ENCODE measurements around the gene ARHGAP6. TPM values are rescaled to one million over a fixed set of nuclear protein-coding genes. Genes with fewer than 3 reads are reported as not detected.
"Not testable (repeated sequence)": the region's sequence is repeated elsewhere in the genome, so short reads cannot be mapped to it uniquely, and the experiment has no call there.

ARHGAP6 gene
- total RNA-seq, 2 experiments from 2014 or later: not detected

DNA sequence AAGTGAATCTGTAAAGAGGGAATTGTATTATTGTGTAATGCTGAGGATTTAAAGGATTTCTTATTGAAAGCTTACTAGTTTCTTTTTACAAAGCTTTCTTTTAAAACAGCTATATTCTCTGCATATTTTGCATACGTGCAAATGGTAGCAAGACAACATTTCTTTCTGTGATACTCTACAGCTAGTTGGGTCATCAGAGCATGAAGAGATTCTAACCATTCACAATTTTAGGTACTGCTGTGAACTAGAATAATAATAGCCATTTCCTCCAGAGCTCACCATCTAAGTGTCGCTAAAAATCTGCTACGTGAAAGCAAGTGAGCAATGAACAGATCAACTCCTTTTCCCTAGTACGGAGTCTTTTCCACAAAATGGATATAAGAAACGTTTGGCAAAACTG is 37.3 kb downstream of the ARHGAP6 start:
- peaks cover 4% of the 10 kb centered on the region for H3K9me3 Mint-ChIP-seq
- H3K4me3 Mint-ChIP-seq: no peak overlapping the region
- intact Hi-C loops (cut with micrococcal nuclease): no loop called here
- ChIA-PET POLR2A (no interaction called here), CTCF (interaction anchor here (0.6 kb wide), 1 partner anchor 205 kb away, joined by 3 read pairs; no protein-coding TSS in a partner anchor)
- TF ChIP-seq, protein P1, sequence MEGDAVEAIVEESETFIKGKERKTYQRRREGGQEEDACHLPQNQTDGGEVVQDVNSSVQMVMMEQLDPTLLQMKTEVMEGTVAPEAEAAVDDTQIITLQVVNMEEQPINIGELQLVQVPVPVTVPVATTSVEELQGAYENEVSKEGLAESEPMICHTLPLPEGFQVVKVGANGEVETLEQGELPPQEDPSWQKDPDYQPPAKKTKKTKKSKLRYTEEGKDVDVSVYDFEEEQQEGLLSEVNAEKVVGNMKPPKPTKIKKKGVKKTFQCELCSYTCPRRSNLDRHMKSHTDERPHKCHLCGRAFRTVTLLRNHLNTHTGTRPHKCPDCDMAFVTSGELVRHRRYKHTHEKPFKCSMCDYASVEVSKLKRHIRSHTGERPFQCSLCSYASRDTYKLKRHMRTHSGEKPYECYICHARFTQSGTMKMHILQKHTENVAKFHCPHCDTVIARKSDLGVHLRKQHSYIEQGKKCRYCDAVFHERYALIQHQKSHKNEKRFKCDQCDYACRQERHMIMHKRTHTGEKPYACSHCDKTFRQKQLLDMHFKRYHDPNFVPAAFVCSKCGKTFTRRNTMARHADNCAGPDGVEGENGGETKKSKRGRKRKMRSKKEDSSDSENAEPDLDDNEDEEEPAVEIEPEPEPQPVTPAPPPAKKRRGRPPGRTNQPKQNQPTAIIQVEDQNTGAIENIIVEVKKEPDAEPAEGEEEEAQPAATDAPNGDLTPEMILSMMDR (IDR thresholded peaks at IDR 0.05): no peak
- DNase-seq: no peak
- no peak overlapping the region for H3K27ac Mint-ChIP-seq
- H3K36me3 Mint-ChIP-seq (ENCODE audit: low read depth): no peaks in the 10 kb centered on the region
- peaks cover 9% of the 10 kb centered on the region for H3K27me3 Mint-ChIP-seq
- no peak for ATAC-seq
- no peaks in the 10 kb centered on the region for H3K4me1 Mint-ChIP-seq (ENCODE audit: low read depth)

DNA sequence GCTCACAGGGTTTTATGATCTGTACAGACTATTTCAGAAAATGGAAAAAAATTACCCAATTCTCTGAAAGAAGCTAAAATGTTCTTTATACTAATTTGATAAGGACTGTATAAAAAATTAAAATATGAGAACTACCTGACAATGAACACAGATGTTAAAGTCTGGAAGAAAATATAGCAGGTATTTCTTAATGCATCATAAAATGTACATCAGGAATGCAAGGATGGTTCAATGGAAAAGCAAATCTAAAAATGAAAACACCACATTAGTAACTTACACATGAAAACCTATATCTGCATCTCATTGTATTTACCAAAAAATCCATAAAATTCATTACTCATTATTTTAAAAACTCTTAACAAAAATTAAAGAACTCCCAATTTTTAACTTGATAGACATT is 39.4 kb downstream of the ARHGAP6 start:
- intact Hi-C loops (cut with micrococcal nuclease): no loop called here
- ATAC-seq (no peak), DNase-seq (no peak)
- Mint-ChIP-seq H3K36me3 (ENCODE audit: low read depth) (no peaks in the 10 kb centered on the region), H3K27me3 (peaks cover 6% of the 10 kb centered on the region), H3K4me1 (ENCODE audit: low read depth) (no peaks in the 10 kb centered on the region), H3K27ac (no peak overlapping the region), H3K9me3 (peaks cover 4% of the 10 kb centered on the region), H3K4me3 (no peak overlapping the region)
- CTCF ChIA-PET: no interaction called here
- POLR2A ChIA-PET: interaction anchor here (0.7 kb wide), 1 partner anchor 39 kb away, joined by 3 read pairs; no protein-coding TSS in a partner anchor
- TF ChIP-seq, protein P1 (IDR thresholded peaks at IDR 0.05): no peak

DNA sequence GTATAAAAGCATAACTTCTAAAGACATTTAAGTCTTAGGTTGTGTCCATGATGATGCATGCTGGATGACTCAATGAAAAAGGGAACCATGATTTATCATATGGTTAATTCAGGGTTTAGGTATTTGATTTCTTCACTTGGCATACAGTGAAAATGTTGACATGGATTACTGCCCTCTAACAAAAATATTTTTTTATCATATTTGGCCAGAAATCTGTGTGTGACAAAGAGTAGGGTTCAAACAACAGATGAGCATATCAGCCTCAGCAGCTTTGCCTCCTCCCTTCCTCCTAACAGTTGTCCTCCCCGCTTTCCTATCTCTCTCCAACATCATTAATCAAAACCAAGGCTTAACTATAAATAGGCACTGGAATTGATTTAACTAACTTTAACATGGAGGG is 46.3 kb downstream of the ARHGAP6 start:
- no peak overlapping the region for H3K27ac Mint-ChIP-seq
- peaks cover 5% of the 10 kb centered on the region for H3K27me3 Mint-ChIP-seq
- H3K9me3 Mint-ChIP-seq: peaks cover 2% of the 10 kb centered on the region
- no peaks in the 10 kb centered on the region for H3K4me1 Mint-ChIP-seq (ENCODE audit: low read depth)
- no peak overlapping the region for H3K4me3 Mint-ChIP-seq
- intact Hi-C loops (cut with micrococcal nuclease): no loop called here
- DNase-seq (no peak), ATAC-seq (no peak)
- TF ChIP-seq, protein P1 (IDR thresholded peaks at IDR 0.05): no peak
- H3K36me3 Mint-ChIP-seq (ENCODE audit: low read depth): no peaks in the 10 kb centered on the region
- ChIA-PET CTCF (no interaction called here), POLR2A (no interaction called here)

DNA sequence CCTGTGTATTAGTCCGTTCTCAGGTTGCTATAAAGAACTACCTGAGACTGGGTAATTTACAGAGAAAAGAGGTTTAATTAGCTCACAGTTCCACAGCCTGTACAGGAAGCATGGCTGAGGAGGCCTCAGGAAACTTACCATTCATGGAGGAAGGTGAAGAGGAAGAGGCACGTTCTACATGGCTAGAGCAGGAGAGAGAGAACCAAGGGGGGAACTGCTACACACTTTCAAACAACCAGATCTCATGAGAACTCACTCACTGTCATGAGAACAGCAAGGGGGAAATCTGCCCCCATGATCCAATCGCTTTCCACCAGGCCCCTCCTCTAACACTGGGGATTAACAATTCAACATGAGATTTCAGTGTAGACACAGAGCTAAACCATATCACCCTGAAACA is 51.5 kb downstream of the ARHGAP6 start:
- H3K27ac Mint-ChIP-seq; intact Hi-C loops (cut with micrococcal nuclease); H3K9me3 Mint-ChIP-seq; H3K36me3 Mint-ChIP-seq (ENCODE audit: low read depth); H3K4me3 Mint-ChIP-seq; H3K4me1 Mint-ChIP-seq (ENCODE audit: low read depth); DNase-seq; H3K27me3 Mint-ChIP-seq; POLR2A ChIA-PET; ATAC-seq: not testable (repeated sequence)
- CTCF ChIA-PET: interaction anchor here (1.4 kb wide), 1 partner anchor 54 kb away, joined by 4 read pairs; no protein-coding TSS in a partner anchor

DNA sequence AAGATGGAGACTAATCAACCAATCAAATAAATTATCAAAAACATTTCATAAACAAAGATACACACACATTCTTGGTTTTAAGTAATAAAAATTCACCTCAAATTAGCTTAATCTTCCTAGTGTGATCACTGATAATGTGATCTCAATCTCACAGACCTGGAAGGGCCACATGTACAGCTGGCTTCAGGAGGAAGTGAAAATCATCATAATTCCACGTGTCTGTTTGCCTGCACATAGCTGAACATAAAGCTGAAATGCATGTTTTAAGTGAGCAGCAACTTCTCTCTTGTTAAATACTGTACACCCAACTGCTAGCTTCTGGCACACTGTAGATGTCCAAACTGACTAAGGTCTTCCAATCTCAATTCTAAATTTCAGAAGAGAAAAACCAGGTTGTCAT is 53.8 kb downstream of the ARHGAP6 start:
- no peaks in the 10 kb centered on the region for H3K4me1 Mint-ChIP-seq (ENCODE audit: low read depth)
- H3K36me3 Mint-ChIP-seq (ENCODE audit: low read depth): no peaks in the 10 kb centered on the region
- DNase-seq (no peak), ATAC-seq (no peak)
- no peaks in the 10 kb centered on the region for H3K9me3 Mint-ChIP-seq
- peaks cover 2% of the 10 kb centered on the region for H3K27me3 Mint-ChIP-seq
- CTCF ChIA-PET: no interaction called here
- intact Hi-C loops (cut with micrococcal nuclease): no loop called here
- TF ChIP-seq, protein P1 (IDR thresholded peaks at IDR 0.05): no peak
- H3K4me3 Mint-ChIP-seq: no peak overlapping the region
- H3K27ac Mint-ChIP-seq: no peak overlapping the region
- POLR2A ChIA-PET: no interaction called here

DNA sequence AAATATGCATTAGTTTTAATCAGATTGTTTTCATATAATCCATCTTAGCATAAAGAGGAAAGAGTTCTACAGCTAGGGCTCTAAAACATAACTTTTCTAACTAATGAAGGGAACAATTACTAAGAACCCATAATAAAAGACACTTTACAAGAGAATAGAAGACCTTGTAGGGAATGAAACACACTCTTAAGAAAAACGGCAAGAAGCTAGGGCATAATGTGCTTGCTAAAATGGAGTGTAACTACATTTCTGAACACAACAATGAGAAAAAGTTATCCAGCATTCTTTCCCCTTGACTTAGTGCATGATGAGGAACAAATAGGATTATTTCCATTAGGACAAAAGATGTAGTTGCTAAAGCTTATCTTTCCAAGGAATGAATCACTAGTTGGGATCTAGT is 54.6 kb downstream of the ARHGAP6 start:
- Mint-ChIP-seq H3K27me3 (peaks cover 2% of the 10 kb centered on the region), H3K36me3 (ENCODE audit: low read depth) (no peaks in the 10 kb centered on the region), H3K4me3 (no peak overlapping the region), H3K27ac (no peak overlapping the region), H3K4me1 (ENCODE audit: low read depth) (no peaks in the 10 kb centered on the region), H3K9me3 (no peaks in the 10 kb centered on the region)
- DNase-seq (no peak), ATAC-seq (no peak)
- ChIA-PET POLR2A (no interaction called here), CTCF (no interaction called here)
- TF ChIP-seq, protein P1 (IDR thresholded peaks at IDR 0.05): no peak
- intact Hi-C loops (cut with micrococcal nuclease): no loop called here

Measured in activated CD8-positive, alpha-beta T cell treated with anti-CD3 and anti-CD28 coated beads for 36 hours (primary cell).